Fibroblast of lung (primary cell): ENCODE data around the gene HMGXB4.

Experiments
- EZH2 ChIP-seq: IDR thresholded peaks from 2 replicates; pipeline ENCODE4 v1.5.1; 2012; ENCODE audit warnings: low read length, control low read depth, mild to moderate bottlenecking; ENCODE audit errors: missing control alignments
- TF ChIP-seq, protein P1 (sequence below), 2 donors: IDR thresholded peaks in 1 of 2; conservative IDR thresholded peaks in 1 of 2; 1 replicate in 1 of 2; 2 replicates in 1 of 2; pipeline ENCODE4 v1.5.1; 2011 to 2012; ENCODE audit warnings: low read length in 2 of 2, control low read depth in 1 of 2, inconsistent platforms in 1 of 2, low read depth in 1 of 2, mild to moderate bottlenecking in 1 of 2

DNA sequence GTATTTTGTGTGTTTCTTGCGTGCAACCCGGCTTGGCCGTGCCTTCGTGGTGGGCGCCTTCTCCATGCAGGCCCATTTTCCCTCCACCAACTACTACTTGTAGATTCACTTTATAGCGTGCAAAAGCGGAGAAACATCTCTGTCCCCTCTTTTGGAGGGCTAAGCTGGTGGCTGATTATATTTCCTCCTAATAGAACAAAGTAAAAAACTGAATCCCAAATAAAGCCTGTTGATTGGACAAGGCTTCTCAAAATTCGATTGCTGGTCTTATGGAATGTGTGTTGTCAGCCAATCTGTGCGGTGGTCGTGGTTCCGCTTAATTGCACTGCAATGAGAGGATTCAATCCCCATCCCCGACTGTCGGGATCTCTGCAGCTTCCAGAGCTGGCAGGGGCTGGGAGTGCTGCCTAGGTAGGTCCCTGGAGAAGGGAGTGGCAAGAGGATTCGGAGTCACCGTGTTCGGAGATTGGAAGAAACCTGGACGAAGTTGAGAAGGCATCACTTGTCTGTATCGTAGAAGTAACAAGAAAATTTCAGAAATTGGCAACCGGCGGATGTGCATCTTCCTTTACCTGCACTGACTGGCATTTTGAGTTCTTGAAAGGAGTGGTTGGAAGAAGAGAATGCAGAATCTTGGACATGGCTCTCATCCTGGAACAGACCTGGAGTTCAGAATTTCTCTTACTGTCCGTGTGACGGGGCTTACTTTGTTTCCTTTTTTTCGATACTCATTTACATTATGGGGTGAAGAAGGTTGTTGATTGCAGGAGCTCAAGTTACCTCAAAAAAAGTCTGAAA is 1.1 kb downstream of the HMGXB4 start:
- TF ChIP-seq, protein P1, sequence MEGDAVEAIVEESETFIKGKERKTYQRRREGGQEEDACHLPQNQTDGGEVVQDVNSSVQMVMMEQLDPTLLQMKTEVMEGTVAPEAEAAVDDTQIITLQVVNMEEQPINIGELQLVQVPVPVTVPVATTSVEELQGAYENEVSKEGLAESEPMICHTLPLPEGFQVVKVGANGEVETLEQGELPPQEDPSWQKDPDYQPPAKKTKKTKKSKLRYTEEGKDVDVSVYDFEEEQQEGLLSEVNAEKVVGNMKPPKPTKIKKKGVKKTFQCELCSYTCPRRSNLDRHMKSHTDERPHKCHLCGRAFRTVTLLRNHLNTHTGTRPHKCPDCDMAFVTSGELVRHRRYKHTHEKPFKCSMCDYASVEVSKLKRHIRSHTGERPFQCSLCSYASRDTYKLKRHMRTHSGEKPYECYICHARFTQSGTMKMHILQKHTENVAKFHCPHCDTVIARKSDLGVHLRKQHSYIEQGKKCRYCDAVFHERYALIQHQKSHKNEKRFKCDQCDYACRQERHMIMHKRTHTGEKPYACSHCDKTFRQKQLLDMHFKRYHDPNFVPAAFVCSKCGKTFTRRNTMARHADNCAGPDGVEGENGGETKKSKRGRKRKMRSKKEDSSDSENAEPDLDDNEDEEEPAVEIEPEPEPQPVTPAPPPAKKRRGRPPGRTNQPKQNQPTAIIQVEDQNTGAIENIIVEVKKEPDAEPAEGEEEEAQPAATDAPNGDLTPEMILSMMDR (conservative IDR thresholded peaks at IDR 0.05 in 1 of 2, IDR thresholded peaks at IDR 0.05 in 1 of 2; ENCODE audit: low read depth in 1 of 2, low read length in 2 of 2) = no peak
- no peak for TF ChIP-seq EZH2
